Measurements from ENCODE around the gene NFYB.

- TF ChIP-seq, protein P1, sequence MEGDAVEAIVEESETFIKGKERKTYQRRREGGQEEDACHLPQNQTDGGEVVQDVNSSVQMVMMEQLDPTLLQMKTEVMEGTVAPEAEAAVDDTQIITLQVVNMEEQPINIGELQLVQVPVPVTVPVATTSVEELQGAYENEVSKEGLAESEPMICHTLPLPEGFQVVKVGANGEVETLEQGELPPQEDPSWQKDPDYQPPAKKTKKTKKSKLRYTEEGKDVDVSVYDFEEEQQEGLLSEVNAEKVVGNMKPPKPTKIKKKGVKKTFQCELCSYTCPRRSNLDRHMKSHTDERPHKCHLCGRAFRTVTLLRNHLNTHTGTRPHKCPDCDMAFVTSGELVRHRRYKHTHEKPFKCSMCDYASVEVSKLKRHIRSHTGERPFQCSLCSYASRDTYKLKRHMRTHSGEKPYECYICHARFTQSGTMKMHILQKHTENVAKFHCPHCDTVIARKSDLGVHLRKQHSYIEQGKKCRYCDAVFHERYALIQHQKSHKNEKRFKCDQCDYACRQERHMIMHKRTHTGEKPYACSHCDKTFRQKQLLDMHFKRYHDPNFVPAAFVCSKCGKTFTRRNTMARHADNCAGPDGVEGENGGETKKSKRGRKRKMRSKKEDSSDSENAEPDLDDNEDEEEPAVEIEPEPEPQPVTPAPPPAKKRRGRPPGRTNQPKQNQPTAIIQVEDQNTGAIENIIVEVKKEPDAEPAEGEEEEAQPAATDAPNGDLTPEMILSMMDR (IDR thresholded peaks at IDR 0.05) = no peak
- no peak for TF ChIP-seq POLR2A (IDR thresholded peaks at IDR 0.05)
- no peak for TF ChIP-seq EP300 (IDR thresholded peaks at IDR 0.05)
Measured at GRCh38 chr12:104150416-104150815, 12.4 kb upstream of the NFYB start.

Data from tibial nerve (tissue), 4 donors.